Choroid plexus epithelial cell (primary cell): ENCODE results near the gene ETV1.

Experiments
- DNase-seq: peaks from one replicate; pipeline ENCODE4 v3.0.0-alpha.2; 2010; ENCODE audit warnings: low read depth
- H3K4me3 ChIP-seq: 2 replicates; pipeline ENCODE4 v1.5.1; 2011; ENCODE audit warnings: low read depth, mild to moderate bottlenecking, control low read depth, low read length, moderate library complexity
- TF ChIP-seq, protein P1 (sequence below): conservative IDR thresholded peaks from 2 replicates; pipeline ENCODE4 v1.5.1; 2011; ENCODE audit warnings: low read depth, mild to moderate bottlenecking, control low read depth, inconsistent platforms, low read length, moderate library complexity

The ETV1 gene

DNA sequence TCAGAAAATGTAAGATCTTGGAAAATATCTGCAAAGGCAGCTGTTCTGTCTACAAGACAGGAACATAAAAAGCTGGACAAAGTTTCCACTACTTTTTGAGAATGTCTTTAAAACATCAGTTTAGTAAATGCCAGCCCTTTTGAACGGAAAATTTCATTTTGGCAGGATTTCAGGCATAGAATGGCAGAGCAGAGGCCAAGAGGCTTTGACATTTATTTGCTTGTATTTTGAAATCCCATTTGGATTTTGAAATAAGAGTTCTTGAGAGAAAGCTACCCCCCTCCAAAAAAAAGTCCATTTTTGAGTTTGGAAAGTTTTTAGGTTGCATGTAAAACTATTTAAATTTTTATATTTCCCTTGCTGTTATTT is 3.1 kb upstream of the ETV1 start:
- no peak overlapping the region for H3K4me3 ChIP-seq
- DNase-seq: no peak
- TF ChIP-seq, protein P1, sequence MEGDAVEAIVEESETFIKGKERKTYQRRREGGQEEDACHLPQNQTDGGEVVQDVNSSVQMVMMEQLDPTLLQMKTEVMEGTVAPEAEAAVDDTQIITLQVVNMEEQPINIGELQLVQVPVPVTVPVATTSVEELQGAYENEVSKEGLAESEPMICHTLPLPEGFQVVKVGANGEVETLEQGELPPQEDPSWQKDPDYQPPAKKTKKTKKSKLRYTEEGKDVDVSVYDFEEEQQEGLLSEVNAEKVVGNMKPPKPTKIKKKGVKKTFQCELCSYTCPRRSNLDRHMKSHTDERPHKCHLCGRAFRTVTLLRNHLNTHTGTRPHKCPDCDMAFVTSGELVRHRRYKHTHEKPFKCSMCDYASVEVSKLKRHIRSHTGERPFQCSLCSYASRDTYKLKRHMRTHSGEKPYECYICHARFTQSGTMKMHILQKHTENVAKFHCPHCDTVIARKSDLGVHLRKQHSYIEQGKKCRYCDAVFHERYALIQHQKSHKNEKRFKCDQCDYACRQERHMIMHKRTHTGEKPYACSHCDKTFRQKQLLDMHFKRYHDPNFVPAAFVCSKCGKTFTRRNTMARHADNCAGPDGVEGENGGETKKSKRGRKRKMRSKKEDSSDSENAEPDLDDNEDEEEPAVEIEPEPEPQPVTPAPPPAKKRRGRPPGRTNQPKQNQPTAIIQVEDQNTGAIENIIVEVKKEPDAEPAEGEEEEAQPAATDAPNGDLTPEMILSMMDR: no peak

DNA sequence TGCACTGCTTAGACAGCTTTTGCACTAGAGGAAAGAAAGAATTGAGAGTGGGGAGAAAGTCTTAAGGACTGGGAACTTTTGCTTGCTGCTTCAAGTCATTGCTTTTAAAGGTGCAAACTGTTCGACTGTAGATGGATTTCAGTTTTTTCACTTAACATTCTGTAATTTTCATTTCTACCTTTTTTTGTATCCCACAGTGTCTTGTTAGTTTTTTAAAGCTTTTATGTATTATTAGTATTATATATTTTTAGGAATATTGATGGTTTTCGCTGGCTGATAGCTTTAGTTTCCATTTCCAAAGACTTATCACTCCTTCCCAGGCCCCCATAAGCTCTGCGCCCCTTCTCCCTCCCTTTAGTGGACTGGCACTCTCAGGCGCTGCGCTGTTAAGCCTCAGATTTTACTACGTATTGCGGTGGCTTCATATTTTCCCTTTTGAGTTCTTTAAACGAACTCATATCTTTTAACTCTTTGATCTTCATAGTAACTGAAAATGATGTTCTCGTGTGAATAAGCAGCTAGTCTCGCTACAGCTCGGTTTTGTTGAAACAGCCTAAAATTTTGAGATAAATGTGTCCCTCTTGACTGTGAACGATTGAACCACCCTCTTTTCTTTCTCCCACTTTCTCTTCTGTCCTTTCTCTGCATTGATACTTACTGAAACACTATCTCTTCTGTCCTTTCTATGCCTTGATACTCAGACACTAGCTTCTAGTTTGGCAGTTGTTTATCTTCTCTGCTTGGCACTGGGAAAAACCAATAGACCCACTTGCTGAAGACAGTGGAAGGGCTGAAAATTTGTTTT is 2.5 kb upstream of the ETV1 start:
- no peak for DNase-seq
- TF ChIP-seq, protein P1: no peak
- H3K4me3 ChIP-seq: peak overlapping the region; percentile 55

DNA sequence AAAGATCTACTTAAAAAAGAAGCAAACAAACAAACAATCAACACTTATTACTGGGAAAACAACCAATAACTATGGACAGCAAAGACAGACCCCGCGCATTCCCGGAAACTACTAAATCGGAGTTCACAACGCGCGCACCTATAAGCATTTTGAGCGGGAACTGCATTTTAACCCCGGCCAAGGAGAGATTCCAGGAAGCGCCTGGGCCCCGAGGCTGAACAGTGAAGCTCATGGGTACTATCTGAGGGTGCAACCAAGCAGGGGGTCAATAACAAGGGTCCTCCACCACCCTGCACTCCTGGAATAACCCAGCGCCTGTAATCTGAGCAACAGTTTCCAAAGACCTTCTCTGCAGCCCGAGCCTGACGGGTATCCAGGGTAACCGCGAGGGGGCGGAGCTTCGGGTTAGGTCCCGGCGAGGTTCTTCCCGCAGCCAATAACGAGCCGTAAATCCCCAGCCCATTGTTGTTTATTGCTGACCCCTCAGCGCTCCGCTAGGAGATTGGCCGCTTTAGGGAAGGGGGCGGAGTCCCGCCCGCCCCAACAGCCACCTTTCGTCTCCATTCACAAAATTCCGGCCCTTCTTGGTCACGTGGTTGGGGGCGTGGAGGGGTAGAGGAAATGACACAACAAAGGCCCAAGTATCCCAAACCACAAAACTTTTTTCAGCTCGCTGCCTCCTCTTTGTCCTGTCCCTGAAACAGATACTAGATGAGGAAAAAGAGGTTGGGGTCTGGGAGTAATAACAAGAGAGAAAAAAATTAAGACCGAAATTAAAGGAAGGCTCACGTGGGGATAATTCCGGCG is 1.7 kb upstream of the ETV1 start:
- peak; percentile 99 for DNase-seq
- peak overlapping the region; percentile 87 for H3K4me3 ChIP-seq
- TF ChIP-seq, protein P1: no peak

DNA sequence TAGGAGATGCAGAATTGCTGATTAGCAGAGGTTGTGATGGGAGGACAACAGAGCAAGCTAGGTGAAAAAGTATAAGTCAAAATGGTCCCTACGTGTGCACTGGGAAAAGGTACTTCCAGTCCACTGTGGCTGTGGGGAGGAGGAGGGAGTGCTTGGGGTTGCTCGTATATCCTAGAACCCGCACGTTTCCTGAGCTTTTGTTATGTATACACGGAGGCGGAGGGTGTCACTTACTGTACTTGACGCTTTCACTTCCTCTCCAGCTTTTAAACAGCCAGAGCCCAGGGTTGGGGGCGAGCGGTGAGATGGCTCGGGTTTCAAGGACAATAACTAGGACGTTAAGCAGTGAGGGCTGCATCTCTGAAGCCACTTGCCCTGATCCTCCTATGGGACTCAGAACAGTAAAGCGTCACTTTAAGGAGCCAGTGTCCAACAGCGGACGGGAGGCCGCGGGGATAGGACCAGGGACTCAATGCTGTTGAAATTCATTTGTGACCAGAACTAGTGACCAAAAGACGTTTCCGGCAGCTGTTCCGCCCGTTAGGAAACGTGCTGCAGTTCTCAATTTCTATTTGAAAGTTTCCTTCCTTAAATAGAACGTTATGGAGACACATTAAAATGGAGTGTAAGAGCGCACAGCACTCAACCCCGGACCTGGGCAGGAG is 985 bp upstream of the ETV1 start:
- peak overlapping the region; percentile 87 for H3K4me3 ChIP-seq
- TF ChIP-seq, protein P1: no peak
- DNase-seq: peak; percentile 56

DNA sequence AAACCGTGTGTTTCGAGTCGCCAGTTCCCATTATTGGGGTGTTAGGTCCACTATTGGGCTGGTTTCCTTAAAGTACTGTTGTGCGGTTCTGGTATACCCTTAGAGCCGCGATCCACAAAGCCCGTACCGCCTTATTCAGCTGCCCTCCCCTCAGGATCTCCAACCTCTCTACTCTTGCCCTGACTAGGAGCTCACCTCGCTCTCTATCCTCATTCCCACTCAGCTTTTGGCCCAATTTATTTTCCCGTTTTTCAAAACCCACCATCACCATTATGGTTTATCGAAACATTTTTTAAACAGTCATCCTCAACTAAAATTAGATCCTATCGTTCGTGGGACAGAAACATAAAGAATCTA is 461 bp upstream of the ETV1 start:
- no peak for DNase-seq
- TF ChIP-seq, protein P1: no peak
- H3K4me3 ChIP-seq: peak overlapping the region; percentile 87

DNA sequence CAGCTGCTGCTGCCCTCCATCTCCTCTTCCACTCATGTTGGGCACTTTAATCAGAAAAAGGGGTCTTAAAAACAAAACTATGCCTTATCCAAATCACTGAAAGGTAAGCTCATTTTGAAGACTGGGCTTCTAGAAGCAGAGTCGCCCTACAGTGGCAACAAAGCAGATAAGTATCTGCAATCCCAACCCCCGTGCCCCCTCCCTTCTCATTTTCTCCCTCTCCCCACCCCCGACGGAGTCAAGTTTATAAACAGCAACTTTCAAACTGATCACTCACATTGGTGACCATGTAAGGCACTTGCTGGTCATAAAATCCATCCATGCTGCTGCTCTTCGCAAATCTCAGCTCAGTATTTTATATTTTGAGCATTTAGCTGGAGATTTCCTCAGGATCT is 738 bp downstream of the ETV1 start:
- H3K4me3 ChIP-seq: peak overlapping the region; percentile 87
- TF ChIP-seq, protein P1: peak; percentile 13
- peak; percentile 55 for DNase-seq
